IMR-90 (cell line): Measurements from ENCODE around the gene EYS. TPM values are rescaled to one million over a fixed set of nuclear protein-coding genes. Genes with fewer than 3 reads are reported as not detected.

Experiments
- ATAC-seq: fragments of 200-7000 bp; cut with Tn5 transposase; 2 replicates; pipeline ENCODE4 v1.9.1; 2020; ENCODE audit warnings: low read depth, mild to moderate bottlenecking, moderate library complexity
- BruUV-seq: library from RNA; stranded (reverse); fragments of 400-500 nt; replicated peaks from 2 replicates; lab custom pipeline; 2021; lab: Mats Ljungman, UMichigan
- CTCF ChIA-PET: fragments of 300-600 bp; formaldehyde crosslinking; extraction: SDS; loops from one replicate; lab custom pipeline; 2021; ENCODE audit warnings: antibody characterized with exemption; lab: Yijun Ruan, JAX
- POLR2A ChIA-PET: fragments of 300-600 bp; sonication (Branson Sonifier 250); formaldehyde crosslinking; loops from one replicate; lab custom pipeline; 2022; ENCODE audit warnings: antibody characterized with exemption; ENCODE audit not compliant: unreplicated experiment; lab: Charles Lee
- DNase-seq: peaks from one replicate; pipeline ENCODE4 v3.0.0; 2013
- H2AFZ ChIP-seq: replicated peaks from 2 replicates; pipeline ENCODE3; 2013; ENCODE audit warnings: low read length, mild to moderate bottlenecking; ENCODE audit not compliant: poor library complexity
- H2AK5ac ChIP-seq: 2 replicates; pipeline ENCODE4 v1.6.1; 2013; ENCODE audit warnings: low read depth, low read length, inconsistent platforms
- H2AK9ac ChIP-seq: replicated peaks from 2 replicates; pipeline ENCODE3; 2013; ENCODE audit warnings: mild to moderate bottlenecking, low read depth, low read length, moderate library complexity; ENCODE audit not compliant: poor library complexity
- H2BK120ac ChIP-seq: 2 replicates; pipeline ENCODE4 v1.6.1; 2013; ENCODE audit warnings: low read depth, low read length, inconsistent platforms
- H2BK15ac ChIP-seq: 3 replicates; pipeline ENCODE4 v1.6.1; 2013; ENCODE audit warnings: low read depth, low read length, inconsistent platforms
- H2BK20ac ChIP-seq: 2 replicates; pipeline ENCODE4 v1.6.1; 2013; ENCODE audit warnings: low read depth, mild to moderate bottlenecking, inconsistent platforms, low read length, moderate library complexity
- H2BK5ac ChIP-seq: 2 replicates; pipeline ENCODE4 v1.6.1; 2013; ENCODE audit warnings: mild to moderate bottlenecking, low read depth, low read length, inconsistent platforms; ENCODE audit not compliant: poor library complexity, severe bottlenecking
- H3K14ac ChIP-seq: replicated peaks from 2 replicates; pipeline ENCODE4 v1.6.1; 2013; ENCODE audit warnings: low read depth, low read length, inconsistent platforms
- H3K18ac ChIP-seq: 2 replicates; pipeline ENCODE4 v1.6.1; 2013; ENCODE audit warnings: low read depth, low read length, control low read depth
- H3K23ac ChIP-seq: 2 replicates; pipeline ENCODE4 v1.6.1; 2013; ENCODE audit warnings: low read depth, low read length, inconsistent platforms
- H3K27ac ChIP-seq: 2 replicates; pipeline ENCODE4 v1.5.1; 2013; ENCODE audit warnings: mild to moderate bottlenecking, control low read depth, low read length; ENCODE audit not compliant: insufficient read depth
- H3K27me3 ChIP-seq: 2 replicates; pipeline ENCODE4 v1.6.1; 2013; ENCODE audit warnings: low read length; ENCODE audit not compliant: control insufficient read depth, insufficient read depth
- H3K36me3 ChIP-seq: 2 replicates; pipeline ENCODE4 v1.6.1; 2013; ENCODE audit warnings: low read length, mixed read lengths; ENCODE audit not compliant: control insufficient read depth, insufficient read depth
- H3K4ac ChIP-seq: 2 replicates; pipeline ENCODE4 v1.6.1; 2013; ENCODE audit warnings: low read depth, low read length, inconsistent platforms
- H3K4me1 ChIP-seq: 2 replicates; pipeline ENCODE4 v1.6.1; 2013; ENCODE audit warnings: low read length, mixed read lengths; ENCODE audit not compliant: control insufficient read depth, insufficient read depth
- H3K4me2 ChIP-seq: 2 replicates; pipeline ENCODE4 v1.6.1; 2013; ENCODE audit warnings: low read depth, mild to moderate bottlenecking, control low read depth, low read length, moderate library complexity
- H3K4me3 ChIP-seq: 2 replicates; pipeline ENCODE4 v1.5.1; 2013; ENCODE audit warnings: low read depth, mild to moderate bottlenecking, control low read depth, low read length, moderate library complexity; ENCODE audit not compliant: insufficient read depth
- H3K56ac ChIP-seq: 2 replicates; pipeline ENCODE4 v1.6.1; 2013; ENCODE audit warnings: low read length, inconsistent platforms; ENCODE audit not compliant: insufficient read depth; ENCODE audit errors: extremely low read depth
- H3K79me1 ChIP-seq, 2 experiments: 2 replicates each; pipeline ENCODE4 v1.6.1; 2013; ENCODE audit warnings: low read length in 2 of 2, inconsistent platforms in 1 of 2, low read depth in 1 of 2
- H3K9ac ChIP-seq: 2 replicates; pipeline ENCODE4 v1.6.1; 2013; ENCODE audit warnings: low read depth, low read length, control low read depth
- H3K9me1 ChIP-seq: 2 replicates; pipeline ENCODE4 v1.6.1; 2013; ENCODE audit warnings: low read length, inconsistent platforms; ENCODE audit not compliant: insufficient read depth
- H3K9me3 ChIP-seq: 2 replicates; pipeline ENCODE4 v1.6.1; 2013; ENCODE audit warnings: low read length; ENCODE audit not compliant: control insufficient read depth, insufficient read depth
- H4K20me1 ChIP-seq: 2 replicates; pipeline ENCODE4 v1.6.1; 2013; ENCODE audit warnings: low read length, inconsistent platforms; ENCODE audit not compliant: insufficient read depth
- H4K5ac ChIP-seq: 2 replicates; pipeline ENCODE4 v1.6.1; 2013; ENCODE audit warnings: mild to moderate bottlenecking, low read depth, low read length, control low read depth
- H4K8ac ChIP-seq, 2 experiments: 2 replicates each; pipeline ENCODE4 v1.6.1; 2013; ENCODE audit warnings: low read depth in 2 of 2, low read length in 2 of 2, control low read depth in 1 of 2, inconsistent platforms in 1 of 2
- H4K91ac ChIP-seq: 2 replicates; pipeline ENCODE4 v1.6.1; 2013; ENCODE audit warnings: low read depth, low read length, inconsistent platforms; ENCODE audit not compliant: insufficient read depth
- BHLHE40 ChIP-seq: fragments of 150-350 bp; IDR thresholded peaks from 2 replicates; pipeline ENCODE4 v1.6.1; 2016; ENCODE audit warnings: mild to moderate bottlenecking, low read depth, low read length
- CEBPB ChIP-seq: IDR thresholded peaks from 2 replicates; pipeline ENCODE4 v1.6.1; 2012; ENCODE audit warnings: low read depth, low read length, improper control_type of control experiment
- CTCF ChIP-seq: conservative IDR thresholded peaks from 2 replicates; pipeline ENCODE4 v1.5.1; 2012; ENCODE audit warnings: mild to moderate bottlenecking, low read depth, low read length, improper control_type of control experiment
- ELK1 ChIP-seq: fragments of 150-350 bp; IDR thresholded peaks from 2 replicates; pipeline ENCODE4 v1.6.1; 2016; ENCODE audit warnings: low read depth, mild to moderate bottlenecking, low read length, moderate library complexity, borderline replicate concordance
- FOS ChIP-seq: fragments of 150-350 bp; IDR thresholded peaks from 2 replicates; pipeline ENCODE4 v1.6.1; 2016; ENCODE audit warnings: low read depth, low read length
- MAZ ChIP-seq: IDR thresholded peaks from 2 replicates; pipeline ENCODE4 v1.6.1; 2012; ENCODE audit warnings: low read depth, mild to moderate bottlenecking, low read length, improper control_type of control experiment, moderate library complexity, borderline replicate concordance
- NFE2L2 ChIP-seq: fragments of 150-350 bp; IDR thresholded peaks from 2 replicates; pipeline ENCODE4 v1.6.1; 2016; ENCODE audit warnings: low read depth, mild to moderate bottlenecking, low read length
- RAD21 ChIP-seq: IDR thresholded peaks from 2 replicates; pipeline ENCODE4 v1.6.1; 2012; ENCODE audit warnings: low read length, improper control_type of control experiment
- RCOR1 ChIP-seq: IDR thresholded peaks from 2 replicates; pipeline ENCODE4 v1.6.1; 2012; ENCODE audit warnings: mild to moderate bottlenecking, low read length, improper control_type of control experiment; ENCODE audit not compliant: insufficient replicate concordance
- RFX5 ChIP-seq: IDR thresholded peaks from 2 replicates; pipeline ENCODE4 v1.8.0; 2012; ENCODE audit warnings: low read depth, mild to moderate bottlenecking, low read length, moderate library complexity
- SMC3 ChIP-seq: fragments of 150-350 bp; IDR thresholded peaks from 2 replicates; pipeline ENCODE4 v1.6.1; 2016; ENCODE audit warnings: low read depth, mild to moderate bottlenecking, antibody characterized with exemption, low read length, moderate library complexity
- WGBS, 2 experiments: methylation state at CpG; one replicate each; pipeline versions ENCODE4 v1.1.5 to v1.1.7; 2013; ENCODE audit warnings: missing lambda C conversion rate in 2 of 2; ENCODE audit not compliant: insufficient read length in 1 of 2; ENCODE audit errors: extremely low coverage in 2 of 2; 5-methylcytosine and 5-hydroxymethylcytosine counted together
- dilution Hi-C: fragments of 300-500 bp; cut with HindIII; formaldehyde crosslinking; loops from one replicate; pipeline ENCODE4 v1.14.3; 2018; ENCODE audit warnings: low sequenced_read_pairs; ENCODE audit not compliant: unreplicated experiment
- in situ Hi-C: fragments of 300-500 bp; cut with MboI; formaldehyde crosslinking; loops from 3 replicates; pipeline ENCODE4 v1.14.3; 2019; ENCODE audit warnings: low sequenced_read_pairs, inconsistent platforms, mixed read lengths
- intact Hi-C: fragments of 100-400 bp; cut with micrococcal nuclease; formaldehyde crosslinking; loops from 2 replicates; pipeline ENCODE4 v1.10.0; 2022
- polyA plus RNA-seq, 3 experiments: library from polyadenylated mRNA; depleted of rRNA; stranded (reverse); fragments of >200 nt; gene quantifications; 2 replicates each; pipeline ENCODE4 v1.2.3, GENCODE V29; 2012; ENCODE audit warnings: low replicate concordance in 1 of 3
- total RNA-seq: library from RNA; depleted of rRNA; stranded (reverse); fragments of >200 nt; gene quantifications from 2 replicates; pipeline ENCODE4 v1.2.3, GENCODE V29; 2012

EYS gene
- total and polyA plus RNA-seq, 2 of the 4 experiments (the other 2 are of a cell fraction), result under 0.01 TPM; not detected in 1

- ChIA-PET CTCF (no interaction called here), POLR2A (no interaction called here)
- dilution Hi-C loops, result no loop called here
- no peak overlapping the region for H2AK5ac ChIP-seq
- TF ChIP-seq CTCF (no peak), CEBPB (no peak), RAD21 (no peak), NFE2L2 (no peak), RFX5 (no peak), MAZ (no peak), RCOR1 (no peak), ELK1 (no peak), SMC3 (no peak), FOS (no peak), BHLHE40 (no peak)
- H3K14ac ChIP-seq, result no peak overlapping the region
- H3K56ac ChIP-seq, result no peak overlapping the region
- H3K9ac ChIP-seq, result no peak overlapping the region
- H3K4me1 ChIP-seq, result no peaks in the 10 kb centered on the region
- no peaks in the 10 kb centered on the region for H3K9me1 ChIP-seq
- H3K79me1 ChIP-seq, result no peaks in the 10 kb centered on the region
- no peak overlapping the region for H3K4me2 ChIP-seq
- H3K18ac ChIP-seq, result no peak overlapping the region
- no peak overlapping the region for H2AFZ ChIP-seq
- no peak overlapping the region for H3K23ac ChIP-seq
- H2AK9ac ChIP-seq, result no peak overlapping the region
- no peak overlapping the region for H2BK15ac ChIP-seq
- no peak overlapping the region for H3K4ac ChIP-seq
- H2BK5ac ChIP-seq, result no peak overlapping the region
- no peak for DNase-seq
- in situ Hi-C loops, result no loop called here
- intact Hi-C loops, result no loop called here
- H2BK20ac ChIP-seq, result no peak overlapping the region
- H3K27ac ChIP-seq, result no peak overlapping the region
- H4K91ac ChIP-seq, result no peak overlapping the region
- no peak overlapping the region for H4K8ac ChIP-seq
- WGBS, 2 experiments, result no CpG with 5 or more reads among the region's 5 CpGs
- no peaks in the 10 kb centered on the region for H3K9me3 ChIP-seq
- no peak for ATAC-seq
- H3K27me3 ChIP-seq, result no peaks in the 10 kb centered on the region
- H3K36me3 ChIP-seq, result no peaks in the 10 kb centered on the region
- no peak overlapping the region for H4K5ac ChIP-seq
- BruUV-seq, result no TSS peak
- no peak overlapping the region for H2BK120ac ChIP-seq
- H4K20me1 ChIP-seq, result no peaks in the 10 kb centered on the region
- H3K4me3 ChIP-seq, result no peak overlapping the region
These were observed 1521.4 kb downstream of the EYS start for GRCh38 chr6:64185621-64186020.
